ENCODE data around the gene TYMS. TPM values are rescaled to one million over a fixed set of nuclear protein-coding genes. Genes with fewer than 3 reads are reported as not detected.

The TYMS gene
- total and polyA plus RNA-seq, 9 of the 15 experiments (the other 6 are each of a cell fraction or from before 2014, with no cell fraction given) = 69.1 to 409 (median 175) TPM

GRCh38 chr18:666177-666576, 8.7 kb downstream of the TYMS start (continued):
- TF ChIP-seq JUN (IDR thresholded peaks at IDR 0.05; ENCODE audit: borderline replicate concordance, low read depth, low read length) (no peak), JUN (CRISPR knock-in tag; IDR thresholded peaks at IDR 0.05; ENCODE audit: borderline replicate concordance) (no peak), CREB1 (IDR thresholded peaks at IDR 0.05) (no peak), CREB1 (CRISPR knock-in tag; IDR thresholded peaks at IDR 0.05) (peak; percentile 21; the same call in 1 of the 2 replicates), MAX (CRISPR knock-in tag; IDR thresholded peaks at IDR 0.05) (0 out of 2 replicates have a peak, but pooled peaks have one; percentile 23), ZNF212 (CRISPR knock-in tag; IDR thresholded peaks at IDR 0.05) (no peak), E4F1 (CRISPR knock-in tag; IDR thresholded peaks at IDR 0.05; ENCODE audit: borderline replicate concordance) (no peak), RB1 (IDR thresholded peaks at IDR 0.05; ENCODE audit: low read depth) (peak; percentile 50; the same call in 1 of the 2 replicates), MTA3 (IDR thresholded peaks at IDR 0.05; ENCODE audit: borderline replicate concordance) (no peak), ESRRB (CRISPR knock-in tag; IDR thresholded peaks at IDR 0.05; ENCODE audit: borderline replicate concordance) (no peak), POLR2AphosphoS2 (IDR thresholded peaks at IDR 0.05; ENCODE audit: low read length) (no peak), ZMIZ1 (IDR thresholded peaks at IDR 0.05; ENCODE audit: low read depth in 2 of 2, low read length in 2 of 2) (0 out of 4 replicates have a peak, but pooled peaks of 1 of the 2 experiments have one; percentile 15)
- TF ChIP-seq, protein P1, sequence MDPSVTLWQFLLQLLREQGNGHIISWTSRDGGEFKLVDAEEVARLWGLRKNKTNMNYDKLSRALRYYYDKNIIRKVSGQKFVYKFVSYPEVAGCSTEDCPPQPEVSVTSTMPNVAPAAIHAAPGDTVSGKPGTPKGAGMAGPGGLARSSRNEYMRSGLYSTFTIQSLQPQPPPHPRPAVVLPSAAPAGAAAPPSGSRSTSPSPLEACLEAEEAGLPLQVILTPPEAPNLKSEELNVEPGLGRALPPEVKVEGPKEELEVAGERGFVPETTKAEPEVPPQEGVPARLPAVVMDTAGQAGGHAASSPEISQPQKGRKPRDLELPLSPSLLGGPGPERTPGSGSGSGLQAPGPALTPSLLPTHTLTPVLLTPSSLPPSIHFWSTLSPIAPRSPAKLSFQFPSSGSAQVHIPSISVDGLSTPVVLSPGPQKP (CRISPR knock-in tag; IDR thresholded peaks at IDR 0.05) = no peak
- TF ChIP-seq, protein P2, sequence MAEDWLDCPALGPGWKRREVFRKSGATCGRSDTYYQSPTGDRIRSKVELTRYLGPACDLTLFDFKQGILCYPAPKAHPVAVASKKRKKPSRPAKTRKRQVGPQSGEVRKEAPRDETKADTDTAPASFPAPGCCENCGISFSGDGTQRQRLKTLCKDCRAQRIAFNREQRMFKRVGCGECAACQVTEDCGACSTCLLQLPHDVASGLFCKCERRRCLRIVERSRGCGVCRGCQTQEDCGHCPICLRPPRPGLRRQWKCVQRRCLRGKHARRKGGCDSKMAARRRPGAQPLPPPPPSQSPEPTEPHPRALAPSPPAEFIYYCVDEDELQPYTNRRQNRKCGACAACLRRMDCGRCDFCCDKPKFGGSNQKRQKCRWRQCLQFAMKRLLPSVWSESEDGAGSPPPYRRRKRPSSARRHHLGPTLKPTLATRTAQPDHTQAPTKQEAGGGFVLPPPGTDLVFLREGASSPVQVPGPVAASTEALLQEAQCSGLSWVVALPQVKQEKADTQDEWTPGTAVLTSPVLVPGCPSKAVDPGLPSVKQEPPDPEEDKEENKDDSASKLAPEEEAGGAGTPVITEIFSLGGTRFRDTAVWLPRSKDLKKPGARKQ (CRISPR knock-in tag; IDR thresholded peaks at IDR 0.05) = no peak
- TF ChIP-seq, protein P3, sequence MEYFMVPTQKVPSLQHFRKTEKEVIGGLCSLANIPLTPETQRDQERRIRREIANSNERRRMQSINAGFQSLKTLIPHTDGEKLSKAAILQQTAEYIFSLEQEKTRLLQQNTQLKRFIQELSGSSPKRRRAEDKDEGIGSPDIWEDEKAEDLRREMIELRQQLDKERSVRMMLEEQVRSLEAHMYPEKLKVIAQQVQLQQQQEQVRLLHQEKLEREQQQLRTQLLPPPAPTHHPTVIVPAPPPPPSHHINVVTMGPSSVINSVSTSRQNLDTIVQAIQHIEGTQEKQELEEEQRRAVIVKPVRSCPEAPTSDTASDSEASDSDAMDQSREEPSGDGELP (CRISPR knock-in tag; IDR thresholded peaks at IDR 0.05; ENCODE audit: borderline replicate concordance) = peak; percentile 24; the same call in 1 of the 2 replicates
- TF ChIP-seq, protein P4, sequence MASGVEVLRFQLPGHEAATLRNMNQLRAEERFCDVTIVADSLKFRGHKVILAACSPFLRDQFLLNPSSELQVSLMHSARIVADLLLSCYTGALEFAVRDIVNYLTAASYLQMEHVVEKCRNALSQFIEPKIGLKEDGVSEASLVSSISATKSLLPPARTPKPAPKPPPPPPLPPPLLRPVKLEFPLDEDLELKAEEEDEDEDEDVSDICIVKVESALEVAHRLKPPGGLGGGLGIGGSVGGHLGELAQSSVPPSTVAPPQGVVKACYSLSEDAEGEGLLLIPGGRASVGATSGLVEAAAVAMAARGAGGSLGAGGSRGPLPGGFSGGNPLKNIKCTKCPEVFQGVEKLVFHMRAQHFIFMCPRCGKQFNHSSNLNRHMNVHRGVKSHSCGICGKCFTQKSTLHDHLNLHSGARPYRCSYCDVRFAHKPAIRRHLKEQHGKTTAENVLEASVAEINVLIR (CRISPR knock-in tag; IDR thresholded peaks at IDR 0.05) = no peak
